GM20431 (cell line): ENCODE measurements around the gene MICA.
"Not testable (repeated sequence)": the region's sequence is repeated elsewhere in the genome, so short reads cannot be mapped to it uniquely, and the experiment has no call there.

Experiments used
- in situ Hi-C: fragments of 300-500 bp; cut with MseI, MboI; formaldehyde crosslinking; loops from one replicate; pipeline ENCODE4 v1.15.0; 2020; ENCODE audit warnings: low sequenced_read_pairs; ENCODE audit not compliant: unreplicated experiment

MICA gene

DNA sequence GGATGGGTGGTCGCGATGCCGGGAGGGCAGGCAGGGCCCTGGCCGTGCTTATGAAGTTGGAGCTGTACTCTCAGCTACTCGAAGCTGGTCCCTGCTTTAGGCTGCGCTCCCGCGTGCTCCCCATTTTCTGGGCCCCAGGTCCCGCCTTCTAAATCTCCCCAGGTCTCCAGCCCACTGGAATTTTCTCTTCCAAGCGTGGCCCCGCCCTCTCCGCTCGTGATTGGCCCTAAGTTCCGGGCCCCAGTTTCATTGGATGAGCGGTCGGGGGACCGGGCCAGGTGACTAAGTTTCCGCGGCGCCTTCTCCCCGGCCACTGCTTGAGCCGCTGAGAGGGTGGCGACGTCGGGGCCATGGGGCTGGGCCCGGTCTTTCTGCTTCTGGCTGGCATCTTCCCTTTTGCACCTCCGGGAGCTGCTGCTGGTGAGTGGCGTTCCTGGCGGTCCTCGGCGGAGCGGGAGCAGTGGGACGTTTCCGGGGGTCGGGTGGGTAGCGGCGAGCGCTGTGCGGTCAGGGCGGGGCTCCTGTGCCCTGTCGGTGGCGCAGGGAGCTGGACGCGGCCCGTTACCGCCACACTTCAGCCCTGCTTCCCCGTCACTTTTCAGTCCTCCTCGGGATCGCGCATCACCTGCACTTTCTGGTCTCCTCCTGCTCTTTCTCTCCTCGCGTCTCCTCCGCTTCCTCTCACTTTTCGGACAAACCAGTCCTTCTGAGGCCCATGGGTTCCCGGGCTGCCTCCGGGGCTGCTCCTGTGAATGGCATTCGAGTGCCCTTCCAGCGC lies at the start of gene MICA:
Gene MICA, plus strand, starts transcription at position 313 of the 778 bp plus-strand sequence. Its CDS starts 38 bp downstream, at position 351.
- in situ Hi-C loops, result no loop called here

DNA sequence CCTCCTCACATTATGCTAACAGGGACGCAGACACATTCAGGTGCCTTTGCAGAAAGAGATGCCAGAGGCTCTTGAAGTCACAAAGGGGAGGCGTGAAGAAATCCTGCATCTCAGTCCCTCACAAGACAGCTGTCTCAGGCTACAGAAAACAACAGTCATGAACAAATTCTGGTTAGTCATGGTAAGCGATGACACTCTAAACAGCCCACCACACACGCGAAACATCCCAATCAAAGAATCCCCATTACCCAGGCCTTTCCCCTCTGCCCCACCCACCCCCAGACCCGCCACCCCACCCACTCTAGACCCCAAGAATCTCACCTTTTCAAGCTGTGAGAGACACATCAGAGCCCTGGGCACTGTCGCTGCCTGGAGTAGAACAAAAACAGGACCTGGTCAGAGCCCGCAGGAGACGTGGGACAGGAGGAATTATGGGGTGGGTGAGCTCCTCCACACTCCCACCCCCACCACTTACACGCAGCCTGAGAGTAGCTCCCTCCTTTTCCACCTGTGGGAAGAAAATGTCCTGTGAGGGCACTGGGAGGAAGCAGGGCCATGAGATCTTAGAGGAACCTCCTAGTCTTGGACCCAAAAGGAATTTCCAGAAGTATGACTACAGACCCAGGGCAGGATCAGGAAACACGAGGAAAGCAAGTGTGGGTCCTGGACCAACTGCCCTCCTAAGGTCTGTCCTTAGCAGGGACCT lies 49.1 kb upstream of the MICA start:
- in situ Hi-C loops, result no loop called here

DNA sequence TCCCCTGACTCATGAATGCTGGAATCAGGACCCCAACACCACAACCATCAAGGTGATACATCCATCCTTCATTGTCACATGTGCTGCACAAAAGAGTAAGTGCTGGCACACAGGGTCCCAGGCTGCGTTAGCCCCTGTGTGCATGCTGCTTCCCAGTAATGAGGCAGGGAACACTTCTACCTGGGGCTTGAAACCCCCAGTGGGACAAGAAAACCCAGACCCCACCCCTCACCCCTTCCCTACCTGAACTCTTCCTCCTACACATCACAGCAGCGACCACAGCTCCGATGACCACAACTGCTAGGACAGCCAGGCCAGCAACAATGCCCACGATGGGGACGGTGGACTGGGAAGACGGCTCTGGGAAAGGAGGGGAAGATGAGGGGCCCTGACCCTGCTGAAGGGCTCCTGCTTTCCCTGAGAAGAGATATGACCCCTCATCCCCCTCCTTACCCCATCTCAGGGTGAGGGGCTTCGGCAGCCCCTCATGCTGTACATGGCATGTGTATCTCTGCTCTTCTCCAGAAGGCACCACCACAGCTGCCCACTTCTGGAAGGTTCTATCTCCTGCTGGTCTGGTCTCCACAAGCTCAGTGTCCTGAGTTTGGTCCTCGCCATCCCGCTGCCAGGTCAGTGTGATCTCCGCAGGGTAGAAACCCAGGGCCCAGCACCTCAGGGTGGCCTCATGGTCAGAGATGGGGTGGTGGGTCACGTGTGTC lies 48.4 kb upstream of the MICA start:
- in situ Hi-C loops, result no loop called here

DNA sequence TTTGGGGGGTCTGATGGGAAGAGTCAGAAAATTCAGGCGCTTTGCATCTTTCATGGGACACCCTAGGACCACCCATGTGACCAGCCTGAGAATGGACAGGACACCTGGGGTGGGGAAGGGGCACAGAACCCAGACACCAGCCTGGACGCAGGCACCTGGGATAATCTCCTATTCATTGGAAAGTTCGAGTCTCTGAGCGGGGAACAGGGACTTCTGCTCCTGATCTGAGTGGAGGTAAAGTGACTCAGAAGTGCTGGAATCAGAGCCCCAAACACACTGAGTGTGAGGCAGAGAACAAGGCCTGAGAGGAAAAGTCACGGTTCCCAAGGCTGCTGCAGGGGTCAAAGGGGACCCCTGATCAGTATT lies 47.8 kb upstream of the MICA start:
- in situ Hi-C loops, result no loop called here

DNA sequence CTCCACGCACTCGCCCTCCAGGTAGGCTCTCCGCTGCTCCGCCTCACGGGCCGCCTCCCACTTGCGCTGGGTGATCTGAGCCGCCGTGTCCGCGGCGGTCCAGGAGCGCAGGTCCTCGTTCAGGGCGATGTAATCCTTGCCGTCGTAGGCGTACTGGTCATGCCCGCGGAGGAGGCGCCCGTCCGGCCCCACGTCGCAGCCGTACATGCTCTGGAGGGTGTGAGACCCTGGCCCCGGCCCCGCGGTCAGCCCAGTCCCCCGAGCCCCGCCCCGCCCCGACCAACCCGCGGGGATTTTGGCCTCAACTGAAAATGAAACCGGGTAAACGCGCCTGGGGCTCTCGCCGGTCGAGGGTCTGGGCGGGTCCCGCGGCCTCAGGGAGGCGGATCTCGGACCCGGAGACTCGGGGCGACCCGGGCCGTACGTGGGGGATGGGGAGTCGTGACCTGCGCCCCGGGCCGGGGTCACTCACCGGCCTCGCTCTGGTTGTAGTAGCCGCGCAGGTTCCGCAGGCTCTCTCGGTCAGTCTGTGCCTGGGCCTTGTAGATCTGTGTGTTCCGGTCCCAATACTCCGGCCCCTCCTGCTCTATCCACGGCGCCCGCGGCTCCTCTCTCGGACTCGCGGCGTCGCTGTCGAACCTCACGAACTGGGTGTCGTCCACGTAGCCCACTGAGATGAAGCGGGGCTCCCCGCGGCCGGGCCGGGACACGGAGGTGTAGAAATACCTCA lies 47.0 kb upstream of the MICA start:
- in situ Hi-C loops, result no loop called here

DNA sequence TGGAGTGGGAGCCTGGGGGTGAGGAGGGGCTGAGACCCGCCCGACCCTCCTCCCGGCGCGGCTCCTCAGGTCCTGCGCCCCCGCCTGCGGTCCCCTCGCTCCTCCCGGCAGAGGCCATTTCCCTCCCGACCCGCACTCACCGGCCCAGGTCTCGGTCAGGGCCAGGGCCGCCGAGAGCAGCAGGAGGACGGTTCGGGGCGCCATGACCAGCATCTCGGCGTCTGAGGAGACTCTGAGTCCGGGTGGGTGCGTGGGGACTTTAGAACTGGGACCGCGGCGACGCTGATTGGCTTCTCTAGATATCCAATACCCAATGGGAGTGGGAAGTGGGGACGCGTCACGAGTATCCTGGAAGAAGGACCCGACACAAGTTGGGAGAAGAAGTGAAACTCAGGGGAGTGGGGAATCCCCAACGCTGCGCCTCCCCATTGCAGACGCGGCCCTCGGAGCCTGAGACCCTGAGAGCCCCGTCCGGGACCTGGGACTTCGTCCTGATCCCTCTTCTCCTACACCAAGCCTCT lies 46.4 kb upstream of the MICA start, which contains the start of gene HLA-B:
Gene HLA-B, minus strand, starts transcription at position 234 of the 521 bp plus-strand sequence. Its CDS starts 21 bp downstream, at position 213.
- in situ Hi-C loops, result no loop called here

DNA sequence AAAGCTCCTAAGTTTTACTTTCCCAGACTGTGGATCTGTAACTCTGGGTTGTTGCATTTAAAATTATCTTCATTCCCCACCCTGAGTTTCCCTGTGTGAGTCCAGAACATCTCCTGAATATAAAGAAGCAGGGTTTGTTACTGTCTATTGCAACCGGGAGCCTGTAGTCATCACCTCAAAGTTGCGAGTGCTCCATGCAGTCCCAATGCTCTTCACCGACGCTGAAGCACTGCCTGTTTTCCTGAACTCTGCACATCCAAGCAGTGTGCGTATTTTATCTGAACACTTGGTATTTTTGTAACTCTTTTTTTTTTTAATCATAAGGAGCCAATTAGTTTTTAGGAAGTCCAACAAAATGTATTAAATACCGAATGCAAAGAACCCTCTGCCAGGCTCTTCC lies 45.5 kb upstream of the MICA start:
- in situ Hi-C loops, result no loop called here

DNA sequence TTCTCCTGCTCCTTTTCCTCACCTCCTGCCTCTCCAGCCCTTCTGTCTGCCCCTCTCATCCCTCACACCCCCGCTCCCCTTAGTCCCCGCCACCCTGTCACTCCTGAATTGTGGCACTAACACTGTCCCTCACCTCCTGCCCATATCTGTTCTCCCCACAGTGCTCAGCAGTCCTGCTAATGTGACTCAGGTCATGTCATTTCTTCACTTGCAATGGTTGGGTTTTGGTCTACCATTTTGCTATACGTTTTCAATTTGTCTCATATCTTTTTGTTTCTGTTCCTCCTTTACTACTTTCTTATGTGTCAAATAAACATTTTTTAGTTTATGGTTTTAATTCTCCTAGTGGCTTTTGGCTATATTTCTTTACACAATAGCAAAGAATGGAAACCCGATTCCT lies 45.1 kb upstream of the MICA start:
- in situ Hi-C loops, result no loop called here

DNA sequence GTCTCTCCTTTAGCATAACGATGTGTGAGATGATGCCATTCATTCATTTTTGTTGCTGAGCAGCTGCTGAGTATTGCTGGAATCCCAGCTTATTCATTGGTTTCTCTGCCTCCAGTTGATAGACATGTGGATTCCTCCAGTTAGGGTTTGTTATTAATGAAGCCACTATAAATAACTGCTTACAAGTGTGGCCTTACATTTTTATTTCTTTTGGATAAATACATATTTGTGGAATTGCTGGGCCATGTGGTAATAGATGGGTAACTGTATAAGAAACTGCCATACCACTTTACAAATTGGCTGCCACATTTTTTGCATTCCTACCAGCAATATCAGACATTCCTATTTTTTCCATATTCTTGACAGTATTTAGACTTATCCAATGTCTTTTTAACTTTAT lies 43.8 kb upstream of the MICA start:
- in situ Hi-C loops, result no loop called here

DNA sequence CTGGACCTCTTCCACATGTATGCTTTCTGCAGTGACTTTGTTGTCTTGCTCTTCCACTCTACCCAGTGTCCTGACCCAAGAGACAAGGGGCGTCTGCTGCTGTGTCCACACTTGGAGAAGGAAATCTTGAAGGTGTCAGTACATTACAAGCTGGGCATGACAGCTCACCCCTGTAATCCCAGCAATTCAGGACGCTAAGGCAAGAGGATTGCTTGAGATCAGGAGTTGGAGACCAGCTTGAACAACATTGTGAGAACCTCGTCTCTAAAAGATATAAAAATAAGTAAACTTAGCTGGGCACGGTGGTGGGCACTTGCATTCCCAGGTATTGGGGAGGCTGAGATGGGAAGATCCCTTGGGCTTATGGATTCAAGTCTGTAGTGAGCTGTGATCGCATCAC lies 40.6 kb upstream of the MICA start:
- in situ Hi-C loops, result loop anchor here (10.0 kb wide), 2 partner anchors 168 to 228 kb away; partner anchors contain the start of gene PSORS1C2

DNA sequence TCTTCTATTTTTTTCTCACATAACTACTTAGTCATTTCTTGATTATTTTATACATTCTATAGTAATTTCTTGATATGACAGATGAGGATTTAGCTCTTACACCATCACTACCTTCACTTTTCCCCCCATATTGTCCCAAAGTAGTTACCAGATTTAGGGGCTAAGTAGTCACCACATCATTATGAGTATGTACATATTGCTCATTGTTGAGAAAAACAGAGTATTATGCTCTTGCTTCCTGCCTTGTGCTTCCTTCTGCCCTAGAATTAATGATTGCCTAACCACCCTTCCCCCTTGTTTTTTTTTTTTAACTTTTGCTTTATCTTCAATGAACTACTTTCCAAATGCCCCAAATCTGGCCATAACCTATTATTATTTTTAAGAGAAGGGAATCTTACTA lies 39.6 kb upstream of the MICA start:
- in situ Hi-C loops, result loop anchor here (10.0 kb wide), 2 partner anchors 169 to 229 kb away; partner anchors contain the start of gene PSORS1C2

DNA sequence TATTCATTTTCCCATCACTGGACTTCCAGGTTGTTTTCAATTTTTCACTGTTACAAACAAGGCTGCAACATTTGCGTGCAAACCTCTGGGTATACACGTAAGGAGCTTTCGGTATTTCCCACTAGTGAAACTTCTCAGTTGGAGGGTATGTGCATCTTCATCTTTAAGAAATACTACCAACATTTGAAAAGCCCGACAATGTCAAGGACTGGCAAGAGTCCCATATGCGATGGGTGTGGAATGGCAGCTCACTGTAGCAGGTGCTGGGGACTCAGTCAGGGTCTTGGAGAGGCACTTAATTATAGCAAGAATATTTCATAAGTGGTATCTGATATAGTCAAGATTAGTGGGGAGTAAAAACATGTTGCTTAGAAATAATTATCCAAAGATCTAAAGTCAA lies 37.5 kb upstream of the MICA start:
- in situ Hi-C loops, result loop anchor here (10.0 kb wide), 2 partner anchors 171 to 231 kb away; partner anchors contain the start of gene PSORS1C2

DNA sequence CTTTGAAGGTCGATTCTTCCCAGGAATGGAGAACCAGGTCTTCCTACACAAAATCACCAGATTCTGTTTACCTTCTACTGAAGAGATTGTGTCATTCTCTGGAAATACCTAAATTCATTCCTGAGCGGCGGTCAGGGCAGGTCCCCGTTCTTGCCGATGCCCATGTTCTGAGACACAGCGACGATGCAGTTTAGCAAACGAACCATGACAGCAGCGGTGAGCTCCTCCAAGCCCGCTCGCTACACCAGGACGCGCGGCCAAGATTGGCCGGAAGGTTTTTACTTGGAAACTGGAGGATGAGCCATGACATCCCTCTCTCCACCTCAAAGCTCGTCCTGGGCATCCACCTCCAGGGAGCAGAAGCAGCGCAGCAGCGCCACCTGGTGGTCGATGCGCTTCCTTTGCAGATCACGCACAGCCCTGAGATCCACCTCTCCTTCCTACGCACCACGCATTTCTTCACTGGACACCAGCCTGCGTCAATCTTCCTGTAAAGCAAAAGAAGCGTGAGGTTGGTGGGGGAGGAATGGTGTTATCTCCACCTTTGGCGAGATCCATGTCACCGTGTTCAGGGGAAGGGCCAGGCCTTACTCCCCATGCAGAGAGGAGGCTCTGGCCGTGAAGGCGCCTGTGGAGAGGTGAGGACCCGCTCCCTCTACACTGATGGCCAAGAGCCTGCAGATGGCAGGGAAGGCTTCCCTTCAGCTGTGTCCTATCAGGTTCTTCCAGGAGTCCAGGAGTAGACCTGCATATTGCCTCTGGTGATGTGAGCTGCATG lies 36.5 kb upstream of the MICA start:
- in situ Hi-C loops, result loop anchor here (10.0 kb wide), 2 partner anchors 172 to 232 kb away; partner anchors contain the start of gene PSORS1C2

DNA sequence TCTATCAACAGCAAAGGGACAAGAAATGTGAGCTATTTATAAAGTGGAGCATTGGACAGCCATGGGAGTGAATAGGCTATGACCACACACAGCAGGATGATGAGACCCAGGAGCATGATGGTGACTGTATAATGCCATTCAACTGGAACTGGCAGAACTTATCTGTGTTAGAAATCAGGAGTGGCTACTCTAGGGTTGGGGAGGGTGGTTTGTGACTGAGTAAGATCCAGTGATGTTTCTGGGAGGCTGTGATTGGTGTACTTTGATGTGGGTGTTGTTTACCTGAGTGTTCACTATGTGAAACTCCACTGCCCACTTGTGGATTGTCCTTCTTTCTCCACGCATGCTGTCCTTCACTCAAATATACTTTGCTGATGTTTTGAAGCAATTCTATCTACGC lies 34.9 kb upstream of the MICA start:
- in situ Hi-C loops, result loop anchor here (10.0 kb wide), 2 partner anchors 174 to 234 kb away; partner anchors contain the start of gene PSORS1C2

DNA sequence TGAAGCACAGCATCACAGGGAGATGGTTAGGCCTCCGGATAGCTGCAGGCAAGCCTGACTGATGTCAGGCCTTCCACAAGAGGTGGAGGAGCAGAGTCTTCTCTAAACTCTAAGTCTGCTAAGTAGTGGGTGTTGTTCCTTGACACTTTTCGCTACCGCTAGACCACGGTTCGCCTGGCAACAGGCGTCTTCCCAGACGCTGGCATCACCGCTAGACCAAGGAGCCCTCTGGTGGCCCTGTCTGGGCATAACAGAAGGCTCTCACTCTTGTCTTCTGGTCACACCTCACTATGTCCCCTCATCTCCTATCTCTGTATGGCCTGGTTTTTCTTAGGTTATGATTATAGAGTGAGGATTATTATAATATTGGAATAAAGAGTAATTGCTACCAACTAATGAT lies 29.3 kb upstream of the MICA start:
- in situ Hi-C loops, result not testable (repeated sequence)

DNA sequence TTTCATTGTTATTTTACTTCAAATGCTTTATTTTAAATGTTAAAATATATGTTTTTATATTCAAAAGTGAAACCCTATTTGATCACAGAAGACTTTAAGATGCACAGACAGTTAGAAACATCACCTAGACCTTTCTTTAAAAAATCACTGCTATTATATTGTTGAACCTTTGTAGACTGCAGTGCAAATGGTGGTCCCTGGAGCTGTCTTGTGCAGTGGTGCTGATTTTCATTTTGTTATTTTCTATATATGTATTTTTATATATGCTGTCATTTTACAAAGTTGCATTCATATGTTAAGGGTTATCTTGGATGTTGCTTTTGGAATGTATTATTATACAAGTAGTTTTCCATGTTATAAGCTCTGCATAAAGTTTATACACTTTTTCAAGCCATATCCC lies 27.7 kb upstream of the MICA start:
- in situ Hi-C loops, result no loop called here

DNA sequence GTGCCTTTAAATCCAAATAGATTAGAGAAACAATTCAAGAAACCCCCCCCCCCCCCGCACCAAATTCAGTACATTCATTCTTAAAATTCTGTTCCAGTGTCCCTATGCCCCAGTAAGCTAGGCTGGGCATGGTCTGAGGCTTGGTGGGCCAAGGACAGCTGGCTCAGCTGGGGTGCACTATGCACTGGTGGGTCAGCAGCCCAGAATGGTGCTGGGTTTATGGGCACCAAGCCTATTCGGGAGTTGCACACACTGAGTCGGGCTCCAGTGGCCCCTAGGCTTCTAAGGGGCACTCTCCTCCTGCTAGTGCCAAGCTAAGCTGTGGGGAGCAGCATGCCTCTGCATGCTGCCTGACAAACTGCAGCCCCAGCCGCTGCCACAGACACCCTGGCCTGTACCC lies 26.4 kb upstream of the MICA start:
- in situ Hi-C loops, result no loop called here

DNA sequence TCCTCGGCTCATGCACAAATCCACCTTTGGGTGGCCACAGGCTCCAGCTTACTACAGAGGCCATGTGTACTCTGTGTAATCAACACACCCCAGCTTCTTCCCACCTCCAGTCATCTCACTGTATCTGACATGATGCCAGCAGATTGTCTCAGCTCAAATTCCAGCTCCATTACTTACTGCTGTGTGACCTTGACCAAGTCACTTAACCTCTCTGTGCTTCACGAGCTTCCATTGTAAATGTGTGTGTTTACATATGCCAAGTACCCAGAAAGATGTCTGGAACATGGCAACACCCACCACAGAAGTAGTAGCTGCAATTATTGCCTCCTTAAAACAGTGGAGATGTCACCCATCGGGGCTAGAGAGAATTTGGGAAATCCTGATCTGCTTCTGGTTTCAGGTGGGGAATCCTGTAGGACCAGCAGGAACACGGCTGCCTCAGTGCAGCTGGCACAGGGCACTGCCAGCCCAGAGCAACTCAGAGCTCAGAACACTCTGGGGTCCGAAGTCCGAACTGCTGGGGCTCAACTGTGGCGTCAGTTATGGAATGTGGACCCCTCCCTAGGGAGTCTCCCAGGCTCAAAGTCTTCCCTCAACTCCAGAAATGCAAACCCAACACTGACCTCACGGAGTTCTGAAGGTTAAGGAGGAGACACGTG lies 25.2 kb upstream of the MICA start:
- in situ Hi-C loops, result no loop called here
